CD8-positive, alpha-beta memory T cell (primary cell): ENCODE measurements around the gene TMEM123. TPM values are rescaled to one million over a fixed set of nuclear protein-coding genes. Genes with fewer than 3 reads are reported as not detected.

ENCODE experiments used
- CTCF ChIA-PET: fragments of 350-600 bp; sonication (Branson Sonifier 250); formaldehyde crosslinking; loops from one replicate; lab custom pipeline; 2021; ENCODE audit warnings: antibody characterized with exemption; lab: Charles Lee
- POLR2A ChIA-PET: fragments of 350-600 bp; sonication (Branson Sonifier 250); formaldehyde crosslinking; loops from one replicate; lab custom pipeline; 2021; ENCODE audit warnings: antibody characterized with exemption; lab: Charles Lee
- DNase-seq, 5 donors: peaks; one replicate each; pipeline versions ENCODE4 v3.0.0 to v3.0.0-alpha.2; 2020 to 2022; ENCODE audit warnings: mixed read lengths in 1 of 5
- H3K27ac ChIP-seq: one replicate; pipeline ENCODE4 v1.7.0; 2013; ENCODE audit warnings: low read depth, mild to moderate bottlenecking, low read length, moderate library complexity
- H3K27me3 ChIP-seq: 2 replicates; pipeline ENCODE4 v1.7.0; 2013; ENCODE audit warnings: low read length, mild to moderate bottlenecking; ENCODE audit not compliant: insufficient read depth, poor library complexity, severe bottlenecking
- H3K36me3 ChIP-seq: 2 replicates; pipeline ENCODE4 v1.7.0; 2013; ENCODE audit warnings: mild to moderate bottlenecking, low read length, moderate library complexity; ENCODE audit not compliant: insufficient read depth
- H3K4me1 ChIP-seq: 2 replicates; pipeline ENCODE4 v1.7.0; 2013; ENCODE audit warnings: mild to moderate bottlenecking, low read length, moderate library complexity; ENCODE audit not compliant: insufficient read depth
- H3K4me3 ChIP-seq: 2 replicates; pipeline ENCODE4 v1.7.0; 2013; ENCODE audit warnings: mild to moderate bottlenecking, low read length
- H3K9me3 ChIP-seq: 2 replicates; pipeline ENCODE4 v1.7.0; 2013; ENCODE audit warnings: mild to moderate bottlenecking, low read length
- H3K27ac Mint-ChIP-seq, 8 donors: one replicate each; pipeline ENCODE4 v1.8.0; 2020 to 2021; ENCODE audit warnings: mixed read lengths in 8 of 8, mild to moderate bottlenecking in 6 of 8, inconsistent platforms in 3 of 8, moderate library complexity in 3 of 8
- H3K27me3 Mint-ChIP-seq, 2 donors: one replicate each; pipeline ENCODE4 v1.8.0; 2020 to 2021; ENCODE audit warnings: mixed read lengths in 2 of 2, mild to moderate bottlenecking in 1 of 2, moderate library complexity in 1 of 2
- H3K36me3 Mint-ChIP-seq, 3 donors: one replicate each; pipeline ENCODE4 v1.8.0; 2020 to 2021; ENCODE audit warnings: mixed read lengths in 3 of 3, inconsistent platforms in 1 of 3, mild to moderate bottlenecking in 1 of 3
- H3K4me1 Mint-ChIP-seq, 3 donors: one replicate each; pipeline ENCODE4 v1.8.0; 2020 to 2021; ENCODE audit warnings: mixed read lengths in 3 of 3, inconsistent platforms in 1 of 3, mild to moderate bottlenecking in 1 of 3
- H3K4me3 Mint-ChIP-seq, 7 donors: one replicate each; pipeline ENCODE4 v1.8.0; 2020 to 2021; ENCODE audit warnings: mixed read lengths in 7 of 7, mild to moderate bottlenecking in 6 of 7, moderate library complexity in 4 of 7, inconsistent platforms in 2 of 7
- H3K9me3 Mint-ChIP-seq, 5 donors: one replicate each; pipeline ENCODE4 v1.8.0; 2020 to 2022; ENCODE audit warnings: mixed read lengths in 5 of 5, mild to moderate bottlenecking in 3 of 5, moderate library complexity in 2 of 5, inconsistent platforms in 1 of 5
- polyA plus RNA-seq: library from polyadenylated mRNA; unstranded; fragments of 300-500 nt; fragmentation: Illumina TruSeq; gene quantifications from one replicate; pipeline ENCODE4 v1.2.3, GENCODE V29; 2021
- total RNA-seq, 2 experiments: library from RNA; stranded (reverse); gene quantifications; one replicate each; pipeline ENCODE4 v1.2.3, GENCODE V29; 2021

Gene TMEM123
- total and polyA plus RNA-seq, 3 experiments from 2014 or later: 257 to 491 (median 259) TPM

DNA sequence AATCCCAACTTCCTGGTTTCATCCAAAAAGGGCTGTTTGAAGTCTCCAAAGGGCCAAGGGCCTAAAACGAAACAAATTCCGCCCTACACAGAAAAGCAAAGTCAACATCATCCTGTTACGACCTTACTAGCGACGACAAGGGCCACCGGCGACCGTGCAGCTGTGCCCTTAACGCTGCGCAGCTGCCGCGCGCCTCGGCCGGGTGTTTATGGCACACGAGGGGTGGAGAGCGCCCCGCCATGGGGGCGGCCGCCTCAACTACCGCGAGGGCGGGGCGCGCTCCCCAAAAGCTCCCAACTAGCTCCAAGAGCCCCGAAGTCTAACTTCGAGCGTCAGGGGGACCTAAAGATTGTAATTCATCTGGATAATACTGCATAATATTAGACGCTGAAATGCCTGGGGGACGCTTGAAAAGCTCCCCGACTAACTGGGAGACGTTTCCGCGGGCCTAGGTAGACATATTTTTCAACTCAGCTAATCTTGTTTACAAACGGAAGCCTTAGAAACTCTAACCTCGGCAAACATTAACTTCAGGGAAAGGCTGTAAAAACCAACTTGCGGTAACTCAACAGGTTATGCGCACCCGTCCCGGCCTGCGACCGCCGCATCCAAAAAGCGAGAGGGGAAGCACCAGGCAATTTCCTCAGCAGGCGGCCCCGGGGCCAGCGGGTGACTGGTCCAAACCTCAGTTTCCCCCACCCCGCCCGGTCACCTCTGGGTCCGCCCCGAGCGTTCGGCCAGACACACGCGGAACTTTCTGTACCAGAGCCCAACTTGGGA lies 694 bp downstream of the TMEM123 start:
- H3K4me1 ChIP-seq: peaks cover 58% of the 10 kb centered on the region
- peak overlapping the region; percentile 76 for H3K27ac ChIP-seq
- Mint-ChIP-seq H3K27ac (peak overlapping the region; percentile 88 to 96 (median 94)), H3K9me3 (no peaks in the 10 kb centered on the region), H3K27me3 (no peaks in the 10 kb centered on the region), H3K4me3 (peak overlapping the region; percentile 92 to 97 (median 97)), H3K4me1 (peaks cover 64 to 84% (median 81%) of the 10 kb centered on the region in 3 donors), H3K36me3 (peaks cover 0 to 40% (median 5%) of the 10 kb centered on the region in 3 donors)
- ChIA-PET POLR2A (interaction anchor here (0.6 to 1.2 kb wide), 9 partner anchors 28 to 134 kb away, joined by 3 to 7 read pairs (median 3); partner anchors contain the start of gene BIRC2), CTCF (interaction anchor here (0.7 to 2.2 kb wide), 18 partner anchors 13 to 163 kb away, joined by 3 to 40 read pairs (median 5); no protein-coding TSS in a partner anchor)
- H3K36me3 ChIP-seq: no peaks in the 10 kb centered on the region
- DNase-seq: peak; percentile 57 to 82 (median 73)
- peak overlapping the region; percentile 72 for H3K4me3 ChIP-seq
- no peaks in the 10 kb centered on the region for H3K9me3 ChIP-seq
- no peaks in the 10 kb centered on the region for H3K27me3 ChIP-seq

DNA sequence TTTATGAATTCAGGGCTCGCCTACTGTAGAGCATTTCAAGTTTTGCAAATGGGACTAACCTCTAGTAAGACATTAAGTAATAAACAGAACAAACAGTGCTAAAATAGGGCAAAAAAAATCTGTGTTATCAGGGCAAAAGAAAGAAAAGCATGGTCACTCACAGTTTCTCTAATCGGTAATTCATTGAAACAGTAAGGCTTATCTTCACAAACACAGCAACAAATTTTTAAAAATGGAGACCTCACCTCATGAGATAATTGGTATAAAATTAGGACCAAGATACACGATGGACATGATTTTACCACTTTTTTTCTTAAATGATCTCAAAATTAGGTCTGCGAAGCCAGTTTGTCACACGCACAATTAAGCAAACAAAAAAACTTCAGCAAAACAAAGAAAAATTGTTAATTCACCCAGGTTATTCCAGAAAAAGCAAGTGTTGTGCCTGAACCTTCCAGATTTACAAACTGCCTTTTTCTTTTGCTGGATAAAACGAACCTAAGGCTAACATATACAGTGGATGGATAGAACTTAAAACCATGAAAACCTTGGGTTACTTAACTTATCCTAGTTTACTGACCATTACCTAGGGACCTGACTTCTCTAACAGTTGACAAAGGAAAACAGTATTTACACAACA lies 1.4 kb downstream of the TMEM123 start:
- POLR2A ChIA-PET: interaction anchor here (0.6 to 1.2 kb wide), 9 partner anchors 28 to 133 kb away, joined by 3 to 7 read pairs (median 3); partner anchors contain the start of gene BIRC2
- no peaks in the 10 kb centered on the region for H3K36me3 ChIP-seq
- Mint-ChIP-seq H3K9me3 (no peaks in the 10 kb centered on the region), H3K27ac (peak overlapping the region; percentile 80 to 96 (median 94)), H3K4me3 (peak overlapping the region; percentile 92 to 97 (median 97)), H3K27me3 (no peaks in the 10 kb centered on the region), H3K4me1 (peaks cover 71 to 91% (median 88%) of the 10 kb centered on the region in 3 donors), H3K36me3 (peaks cover 0 to 47% (median 5%) of the 10 kb centered on the region in 3 donors)
- CTCF ChIA-PET: interaction anchor here (0.7 to 2.2 kb wide), 17 partner anchors 12 to 162 kb away, joined by 3 to 40 read pairs (median 5); no protein-coding TSS in a partner anchor
- H3K27me3 ChIP-seq: no peaks in the 10 kb centered on the region
- peak overlapping the region; percentile 72 for H3K4me3 ChIP-seq
- H3K4me1 ChIP-seq: peaks cover 65% of the 10 kb centered on the region
- DNase-seq: no peak
- peak overlapping the region; percentile 76 for H3K27ac ChIP-seq
- H3K9me3 ChIP-seq: no peaks in the 10 kb centered on the region

DNA sequence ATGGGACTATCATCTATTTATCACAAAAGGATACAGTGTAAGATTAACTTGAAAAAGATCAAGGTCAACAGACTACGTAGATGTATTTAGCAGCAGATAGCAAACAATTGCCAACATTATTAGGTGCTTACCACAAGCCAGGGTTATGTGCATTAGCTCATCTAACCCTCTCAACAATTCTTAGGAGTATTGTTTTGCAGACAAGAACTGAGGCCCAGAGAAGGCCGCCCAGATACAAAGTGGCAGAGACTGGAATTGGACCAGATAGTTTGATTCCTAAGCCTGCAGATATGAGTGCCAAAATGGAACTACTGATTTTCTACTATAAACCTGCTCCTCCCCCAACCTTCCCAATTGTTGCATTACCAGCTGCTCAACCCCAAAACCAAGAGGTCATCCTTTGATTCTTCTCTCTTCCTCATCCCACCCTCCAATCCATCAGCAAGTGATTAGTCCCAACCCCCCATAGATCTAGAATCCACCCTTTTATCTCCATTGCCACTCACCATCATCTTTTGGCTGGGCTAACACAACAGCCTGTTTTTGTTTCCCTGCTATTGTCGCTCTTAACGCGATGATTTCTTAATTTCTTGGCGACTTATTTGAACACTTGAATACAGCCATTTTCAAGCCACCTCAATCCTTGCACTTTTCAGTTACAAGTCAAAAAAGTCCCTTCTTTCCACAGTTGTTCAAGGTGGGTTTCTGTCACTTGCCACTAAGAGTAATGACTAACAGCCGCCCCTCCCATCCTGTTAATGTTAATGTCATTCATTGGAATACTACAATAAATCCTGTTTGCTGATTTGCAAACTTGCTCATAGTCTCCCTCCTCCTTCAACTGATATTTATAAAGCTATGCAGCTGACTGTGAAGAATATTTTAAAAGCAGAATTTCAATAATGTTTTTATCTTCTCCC lies 2.7 kb downstream of the TMEM123 start:
- CTCF ChIA-PET: interaction anchor here (2.2 kb wide), 1 partner anchor 58 kb away, joined by 40 read pairs; no protein-coding TSS in a partner anchor
- Histone ChIP-seq H3K27ac (no peak overlapping the region), H3K36me3 (no peaks in the 10 kb centered on the region), H3K4me3 (peak overlapping the region; percentile 72), H3K4me1 (peaks cover 72% of the 10 kb centered on the region), H3K27me3 (no peaks in the 10 kb centered on the region), H3K9me3 (no peaks in the 10 kb centered on the region)
- H3K36me3 Mint-ChIP-seq: peaks cover 6 to 59% (median 13%) of the 10 kb centered on the region in 3 donors
- DNase-seq: no peak
- peak overlapping the region; percentile 54 to 97 (median 97) for H3K4me3 Mint-ChIP-seq
- no peaks in the 10 kb centered on the region for H3K27me3 Mint-ChIP-seq
- H3K9me3 Mint-ChIP-seq: no peaks in the 10 kb centered on the region
- peak overlapping the region in 7 of 8 donors; percentile 48 to 95 (median 77) for H3K27ac Mint-ChIP-seq
- peaks cover 78 to 94% (median 92%) of the 10 kb centered on the region in 3 donors for H3K4me1 Mint-ChIP-seq
- POLR2A ChIA-PET: no interaction called here

DNA sequence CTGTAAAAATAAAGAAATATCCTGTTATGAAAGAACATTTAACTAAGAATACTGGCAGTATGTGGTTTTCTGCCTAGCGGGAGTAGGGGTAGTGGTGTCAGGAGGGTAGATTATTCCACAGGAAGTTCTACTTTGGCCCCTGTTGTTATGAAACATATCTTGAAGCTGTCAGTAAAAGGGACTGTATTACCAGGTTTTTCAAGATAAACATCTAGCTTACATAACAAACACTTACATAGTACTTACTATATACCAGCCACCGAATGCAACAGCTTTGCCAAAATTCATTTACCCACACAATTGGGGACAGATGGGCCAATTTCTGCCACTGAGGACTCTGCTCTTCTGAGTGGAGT lies 3.7 kb downstream of the TMEM123 start:
- Histone ChIP-seq H3K36me3 (no peaks in the 10 kb centered on the region), H3K4me1 (peaks cover 66% of the 10 kb centered on the region), H3K9me3 (no peaks in the 10 kb centered on the region), H3K27ac (no peak overlapping the region), H3K27me3 (no peaks in the 10 kb centered on the region), H3K4me3 (peak overlapping the region; percentile 12)
- Mint-ChIP-seq H3K9me3 (peaks cover 0 to 2% (median 0%) of the 10 kb centered on the region in 5 donors), H3K4me1 (peaks cover 76 to 89% (median 89%) of the 10 kb centered on the region in 3 donors), H3K4me3 (peak overlapping the region; percentile 28 to 97 (median 95)), H3K27me3 (no peaks in the 10 kb centered on the region), H3K36me3 (peaks cover 13 to 68% (median 17%) of the 10 kb centered on the region in 3 donors), H3K27ac (peak overlapping the region; percentile 41 to 95 (median 83))
- ChIA-PET CTCF (interaction anchor here (1.6 kb wide), 1 partner anchor 10 kb away, joined by 3 read pairs; no protein-coding TSS in a partner anchor), POLR2A (no interaction called here)
- DNase-seq: no peak

DNA sequence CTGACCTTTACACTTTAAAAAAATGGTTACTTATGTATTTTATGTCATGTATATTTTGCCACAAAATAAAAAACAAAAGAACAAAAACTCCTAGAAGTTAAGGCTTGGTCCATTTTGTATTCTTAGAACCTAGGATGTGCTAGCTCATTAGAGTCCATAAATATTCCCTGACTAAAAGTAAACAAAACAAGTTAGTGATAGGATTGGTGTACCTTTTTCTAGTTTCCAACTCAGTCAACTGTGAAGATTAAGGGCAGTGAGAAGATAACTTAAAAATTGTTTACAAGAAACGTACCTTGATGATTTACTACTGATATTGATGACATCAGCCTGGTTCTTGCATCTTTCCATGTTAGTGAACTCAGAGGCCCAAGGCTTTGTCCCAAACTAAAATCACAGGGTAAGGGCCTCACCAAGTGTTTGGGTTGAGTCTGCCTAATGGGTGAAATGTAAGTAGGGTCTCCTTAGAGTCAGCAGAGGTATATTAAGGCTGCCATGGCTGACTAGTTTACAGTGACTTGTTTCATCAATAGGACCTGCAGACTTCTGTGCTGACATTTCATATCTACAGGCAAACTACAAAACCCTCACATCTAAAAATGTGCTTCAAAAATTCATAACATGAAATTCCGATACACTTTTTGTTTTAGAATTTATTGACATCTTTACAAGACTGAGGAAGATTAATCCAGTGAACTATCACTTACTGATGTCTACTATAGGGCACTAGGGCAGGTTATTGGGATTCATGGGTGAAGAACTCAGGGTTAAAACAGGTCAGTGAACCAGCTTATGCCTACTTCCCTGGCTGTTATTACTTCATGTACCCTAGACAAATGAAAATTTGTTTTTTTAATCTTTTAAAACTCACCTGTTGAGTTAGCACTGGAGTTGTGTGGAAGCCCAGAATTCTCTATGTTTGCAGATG lies 4.4 kb downstream of the TMEM123 start:
- Mint-ChIP-seq H3K36me3 (peaks cover 17 to 71% (median 21%) of the 10 kb centered on the region in 3 donors), H3K4me3 (peak overlapping the region; percentile 28 to 97 (median 95)), H3K9me3 (peaks cover 0 to 2% (median 0%) of the 10 kb centered on the region in 5 donors), H3K27ac (peak overlapping the region; percentile 41 to 95 (median 87)), H3K27me3 (no peaks in the 10 kb centered on the region), H3K4me1 (peaks cover 78 to 89% (median 89%) of the 10 kb centered on the region in 3 donors)
- Histone ChIP-seq H3K4me3 (no peak overlapping the region), H3K4me1 (peaks cover 59% of the 10 kb centered on the region), H3K27me3 (no peaks in the 10 kb centered on the region), H3K9me3 (no peaks in the 10 kb centered on the region), H3K36me3 (no peaks in the 10 kb centered on the region), H3K27ac (no peak overlapping the region)
- ChIA-PET POLR2A (interaction anchor here (0.6 kb wide), 1 partner anchor 661 kb away, joined by 3 read pairs; the partner anchor contains the start of gene DYNC2H1), CTCF (interaction anchor here (1.6 kb wide), 1 partner anchor 10 kb away, joined by 3 read pairs; no protein-coding TSS in a partner anchor)
- no peak for DNase-seq

DNA sequence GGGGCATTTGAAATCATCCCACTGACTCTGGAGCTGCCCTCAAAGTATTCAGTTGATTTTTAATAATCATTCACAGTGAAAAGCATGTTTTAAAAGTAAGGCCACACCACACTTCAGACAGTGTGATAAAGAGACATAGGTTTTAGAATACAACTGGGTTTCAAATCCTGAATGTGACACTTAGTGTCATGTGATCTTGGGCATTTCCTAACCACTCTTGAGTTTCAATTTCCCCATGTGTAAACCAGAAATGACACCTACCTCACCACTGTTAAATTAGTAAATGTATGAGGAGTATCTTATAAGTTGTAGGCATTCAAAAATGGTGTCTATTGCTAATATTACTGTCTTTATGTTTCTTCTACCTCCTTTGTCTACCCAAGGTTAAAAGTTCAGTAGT lies 5.4 kb downstream of the TMEM123 start:
- H3K9me3 Mint-ChIP-seq: peaks cover 0 to 2% (median 0%) of the 10 kb centered on the region in 5 donors
- no peak overlapping the region for H3K27ac ChIP-seq
- H3K36me3 ChIP-seq: no peaks in the 10 kb centered on the region
- no peaks in the 10 kb centered on the region for H3K27me3 Mint-ChIP-seq
- no peaks in the 10 kb centered on the region for H3K9me3 ChIP-seq
- H3K36me3 Mint-ChIP-seq: peaks cover 22 to 78% (median 24%) of the 10 kb centered on the region in 3 donors
- H3K4me3 ChIP-seq: no peak overlapping the region
- CTCF ChIA-PET: interaction anchor here (2.2 kb wide), 1 partner anchor 56 kb away, joined by 11 read pairs; no protein-coding TSS in a partner anchor
- peaks cover 56% of the 10 kb centered on the region for H3K4me1 ChIP-seq
- peak in 1 of 5 donors; percentile 50 for DNase-seq
- peak overlapping the region; percentile 16 to 63 (median 36) for H3K4me3 Mint-ChIP-seq
- H3K27ac Mint-ChIP-seq: peak overlapping the region; percentile 5 to 95 (median 86)
- POLR2A ChIA-PET: interaction anchor here (0.6 kb wide), 1 partner anchor 662 kb away, joined by 3 read pairs; the partner anchor contains the start of gene DYNC2H1
- peaks cover 84 to 94% (median 94%) of the 10 kb centered on the region in 3 donors for H3K4me1 Mint-ChIP-seq
- H3K27me3 ChIP-seq: no peaks in the 10 kb centered on the region
